K562 (cell line): Measurements from ENCODE around the gene IMP4. TPM values are rescaled to one million over a fixed set of nuclear protein-coding genes. Genes with fewer than 3 reads are reported as not detected.

Experiments used
- MGA ChIP-seq: fragments of 450-650 bp; IDR thresholded peaks from 2 replicates; pipeline ENCODE4 v1.6.1; 2016; ENCODE audit warnings: mild to moderate bottlenecking, moderate library complexity
- UBTF ChIP-seq, 2 experiments: IDR thresholded peaks; 2 replicates each; pipeline ENCODE4 v1.6.1; 2012; ENCODE audit warnings: improper control_type of control experiment in 2 of 2, low read depth in 2 of 2, low read length in 2 of 2, borderline replicate concordance in 1 of 2
- polyA plus RNA-seq, 8 experiments: library from polyadenylated mRNA; depleted of rRNA in 4 of 8; stranded (reverse) in 5 of 8; unstranded in 3 of 8; fragments of >200 nt; fragmentation: Nextera tagmentation in 2 of 8; fragmentation: Illumina TruSeq in 1 of 8; extraction: Ambion mirVana in 2 of 8; extraction: Trizol in 1 of 8; gene quantifications; 2 replicates each; pipeline versions ENCODE4 v1.2.1 to v1.2.3, GENCODE V29; 2011 to 2014; ENCODE audit warnings: inconsistent platforms in 1 of 8, missing spikeins in 1 of 8
- total RNA-seq, 7 experiments: library from RNA; depleted of rRNA in 6 of 7; stranded (reverse); fragments of >200 nt in 6 of 7; fragmentation: Illumina TruSeq in 2 of 7; extraction: Trizol in 2 of 7; gene quantifications; 2 replicates each; pipeline versions ENCODE4 v1.2.1 to v1.2.3, GENCODE V29; 2011 to 2021; ENCODE audit warnings: low replicate concordance in 1 of 7

IMP4 gene
- total and polyA plus RNA-seq, 9 of the 15 experiments (the other 6 are each of a cell fraction or from before 2014, with no cell fraction given): 35.4 to 209 (median 100.0) TPM

GRCh38 chr2:130327703-130328527 lies 14.8 kb upstream of the IMP4 start (continued):
- TF ChIP-seq MGA (no peak), UBTF (IDR thresholded peaks at IDR 0.05; ENCODE audit: borderline replicate concordance in 1 of 2, low read depth in 2 of 2, low read length in 2 of 2) (no peak)
